GM23338 (cell line): ENCODE data around the gene PALMD.

Source experiments
- EZH2 ChIP-seq: fragments of 200-600 bp; sonication (generic); IDR thresholded peaks from one replicate; pipeline ENCODE4 v1.8.0; 2017; ENCODE audit warnings: antibody characterized with exemption, mild to moderate bottlenecking, low read depth; ENCODE audit not compliant: unreplicated experiment
- EZH2phosphoT487 ChIP-seq: fragments of 200-600 bp; sonication (generic); IDR thresholded peaks from one replicate; pipeline ENCODE4 v1.8.1; 2018; ENCODE audit warnings: antibody characterized with exemption; ENCODE audit not compliant: unreplicated experiment
- POLR2AphosphoS5 ChIP-seq: IDR thresholded peaks from 2 replicates; pipeline ENCODE4 v1.6.1; 2016; ENCODE audit warnings: antibody characterized with exemption, low read depth
- ZNF114 ChIP-seq: fragments of 250-450 bp; sonication (Bioruptor Pico); IDR thresholded peaks from 2 replicates; pipeline ENCODE4 v1.5.0; 2020; ENCODE audit warnings: mild to moderate bottlenecking, moderate library complexity
- TF ChIP-seq, protein P1 (sequence below), 2 experiments: fragments of 200-600 bp in 1 of 2; sonication (generic) in 1 of 2; conservative IDR thresholded peaks; 2 replicates each; pipeline versions ENCODE4 v1.5.1 to v1.6.1; 2016 to 2017; ENCODE audit warnings: antibody characterized with exemption in 2 of 2, low read depth in 2 of 2, mild to moderate bottlenecking in 2 of 2, moderate library complexity in 1 of 2

DNA sequence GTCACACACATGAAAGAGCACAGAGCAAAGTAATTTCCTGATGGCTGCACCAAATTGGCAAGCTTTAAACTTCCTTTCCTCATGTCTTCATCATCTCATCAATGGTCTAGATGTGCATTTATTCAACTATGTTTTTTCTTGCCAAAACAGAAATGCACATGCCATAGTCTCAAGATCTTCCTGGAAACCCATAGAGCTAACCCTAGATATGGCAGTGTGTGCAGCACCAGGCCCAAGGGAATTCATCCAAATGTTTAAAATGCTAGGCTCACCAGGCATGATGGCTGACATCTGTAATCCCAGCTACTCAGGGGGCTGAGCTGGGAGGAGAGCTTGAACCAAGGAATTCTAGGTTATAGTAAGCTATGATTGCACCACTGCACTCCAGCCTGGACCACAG, 31.2 kb upstream of the PALMD start:
- TF ChIP-seq, protein P1, sequence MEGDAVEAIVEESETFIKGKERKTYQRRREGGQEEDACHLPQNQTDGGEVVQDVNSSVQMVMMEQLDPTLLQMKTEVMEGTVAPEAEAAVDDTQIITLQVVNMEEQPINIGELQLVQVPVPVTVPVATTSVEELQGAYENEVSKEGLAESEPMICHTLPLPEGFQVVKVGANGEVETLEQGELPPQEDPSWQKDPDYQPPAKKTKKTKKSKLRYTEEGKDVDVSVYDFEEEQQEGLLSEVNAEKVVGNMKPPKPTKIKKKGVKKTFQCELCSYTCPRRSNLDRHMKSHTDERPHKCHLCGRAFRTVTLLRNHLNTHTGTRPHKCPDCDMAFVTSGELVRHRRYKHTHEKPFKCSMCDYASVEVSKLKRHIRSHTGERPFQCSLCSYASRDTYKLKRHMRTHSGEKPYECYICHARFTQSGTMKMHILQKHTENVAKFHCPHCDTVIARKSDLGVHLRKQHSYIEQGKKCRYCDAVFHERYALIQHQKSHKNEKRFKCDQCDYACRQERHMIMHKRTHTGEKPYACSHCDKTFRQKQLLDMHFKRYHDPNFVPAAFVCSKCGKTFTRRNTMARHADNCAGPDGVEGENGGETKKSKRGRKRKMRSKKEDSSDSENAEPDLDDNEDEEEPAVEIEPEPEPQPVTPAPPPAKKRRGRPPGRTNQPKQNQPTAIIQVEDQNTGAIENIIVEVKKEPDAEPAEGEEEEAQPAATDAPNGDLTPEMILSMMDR (conservative IDR thresholded peaks at IDR 0.05; ENCODE audit: low read depth in 2 of 2): no peak
- TF ChIP-seq EZH2 (no peak), POLR2AphosphoS5 (no peak), EZH2phosphoT487 (no peak), ZNF114 (no peak)
